ENCODE results near the gene TESK2.
A peak's percentile ranks its signal among the peaks of the same experiment; 100 is the strongest.
"Not testable (repeated sequence)": the region's sequence is repeated elsewhere in the genome, so short reads cannot be mapped to it uniquely, and the experiment has no call there.

Gene TESK2

GRCh38 chr1:45490626-45491486, at the start of gene TESK2:
Gene TESK2 (minus strand): TSS chr1:45491163. CDS start chr1:45457785, 33,378 bp downstream.
- peak; percentile 100 for DNase-seq

GRCh38 chr1:45536886-45537285, 45.9 kb upstream of the TESK2 start:
- DNase-seq = no peak

- no peak for DNase-seq
Observed at GRCh38 chr1:45535988-45536766, 45.2 kb upstream of the TESK2 start.

GRCh38 chr1:45531873-45532272, 40.9 kb upstream of the TESK2 start:
- no peak for DNase-seq

DNA sequence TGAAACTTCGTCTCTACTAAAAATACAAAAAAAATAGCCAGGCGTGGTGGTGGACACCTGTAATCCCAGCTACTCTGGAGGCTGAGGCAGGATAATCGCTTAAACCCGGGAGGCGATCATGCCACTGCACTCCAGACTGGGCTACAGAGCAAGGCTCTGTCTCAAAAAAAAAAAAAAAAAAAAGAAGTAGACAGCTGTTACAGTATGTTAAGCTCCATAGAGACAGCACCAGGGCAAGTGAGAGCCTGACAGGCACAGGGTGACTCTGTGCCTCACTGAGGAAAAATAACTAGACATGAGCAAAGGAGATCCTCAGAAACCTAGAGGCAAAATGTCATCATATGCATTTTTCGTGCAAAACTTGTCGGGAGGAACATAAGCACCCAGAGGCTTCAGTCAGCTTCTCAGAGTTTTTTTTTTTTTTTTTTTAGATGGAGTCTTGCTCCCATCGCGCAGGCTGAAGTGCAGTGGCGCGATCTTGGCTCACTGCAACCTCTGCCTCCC, 39.7 kb upstream of the TESK2 start:
- no peak for DNase-seq

DNA sequence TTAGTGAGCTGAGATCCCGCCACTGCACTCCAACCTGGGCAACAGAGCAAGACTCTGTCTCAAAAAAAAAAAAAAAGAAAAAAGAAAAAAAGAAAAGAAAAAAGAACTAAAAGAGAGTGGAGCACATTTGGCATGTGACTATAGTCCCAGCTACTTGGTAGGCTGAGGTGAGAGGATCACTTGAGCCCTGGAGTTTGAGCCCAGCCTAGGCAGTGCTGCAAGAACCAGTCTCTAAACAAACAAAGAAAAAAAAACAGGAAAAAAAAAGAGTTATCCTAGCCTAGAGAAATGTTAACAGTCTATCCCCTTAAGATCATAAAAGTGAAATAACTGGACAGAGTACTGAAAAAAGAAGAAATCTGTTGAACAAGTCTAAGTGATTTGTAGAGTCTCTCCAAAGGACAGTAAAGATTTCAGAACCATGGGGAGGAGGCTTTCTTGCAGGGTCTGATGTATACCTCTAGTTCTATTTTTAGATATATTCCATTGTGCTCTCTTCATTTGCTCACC, 35.2 kb upstream of the TESK2 start:
- DNase-seq = no peak

GRCh38 chr1:45523975-45524374, 33.0 kb upstream of the TESK2 start:
- not testable (repeated sequence) for DNase-seq

DNA sequence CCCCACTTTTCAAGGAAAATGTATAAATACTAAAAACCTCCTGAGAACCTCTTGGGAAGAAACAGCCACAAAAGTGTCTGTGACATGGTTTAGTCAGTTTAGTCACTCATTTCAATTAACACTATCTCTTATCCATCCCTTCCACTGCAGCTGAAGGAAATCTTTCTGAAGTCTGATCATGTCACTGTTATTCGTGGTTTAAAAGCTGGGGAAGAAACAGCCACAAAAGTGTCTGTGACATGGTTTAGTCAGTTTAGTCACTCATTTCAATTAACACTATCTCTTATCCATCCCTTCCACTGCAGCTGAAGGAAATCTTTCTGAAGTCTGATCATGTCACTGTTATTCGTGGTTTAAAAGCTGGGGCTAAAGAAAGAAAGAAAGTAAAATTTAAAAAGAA, 32.6 kb upstream of the TESK2 start:
- DNase-seq = not testable (repeated sequence)

DNA sequence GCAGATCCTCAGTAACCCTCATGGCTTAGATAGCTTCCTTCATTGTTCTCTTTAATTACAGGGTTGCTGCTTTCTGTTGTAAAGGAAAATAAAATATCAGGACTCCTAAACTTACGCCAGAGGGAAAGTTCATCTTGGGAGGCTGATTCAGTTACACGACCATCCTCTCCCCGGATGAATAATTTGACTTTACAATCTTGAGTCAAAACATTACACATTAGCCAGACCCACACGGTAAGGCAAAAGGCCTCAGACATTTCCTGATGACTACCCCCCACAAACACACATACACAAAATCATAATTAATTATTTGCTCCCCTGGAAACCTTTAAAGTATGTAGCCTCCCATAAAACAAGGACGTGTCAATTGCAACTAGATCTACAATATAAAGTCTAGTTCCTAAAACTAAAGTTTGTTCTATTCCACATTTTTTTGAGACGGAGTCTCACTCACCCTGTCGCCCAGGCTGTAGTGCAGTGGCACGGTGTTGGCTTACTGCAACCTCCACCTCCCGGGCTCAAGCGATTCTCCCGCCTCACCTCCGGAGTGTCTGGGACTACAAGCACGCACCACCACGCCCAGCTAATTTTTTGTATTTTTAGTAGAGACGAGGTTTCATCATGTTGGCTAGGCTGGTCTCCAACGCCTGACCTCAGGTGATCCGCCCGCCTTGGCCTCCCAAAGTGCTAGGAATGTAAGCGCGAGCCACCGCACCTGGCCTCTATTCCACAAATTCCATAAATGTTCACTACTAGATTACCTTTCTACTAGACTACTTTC, 31.6 kb upstream of the TESK2 start:
- peak; percentile 28 for DNase-seq

DNA sequence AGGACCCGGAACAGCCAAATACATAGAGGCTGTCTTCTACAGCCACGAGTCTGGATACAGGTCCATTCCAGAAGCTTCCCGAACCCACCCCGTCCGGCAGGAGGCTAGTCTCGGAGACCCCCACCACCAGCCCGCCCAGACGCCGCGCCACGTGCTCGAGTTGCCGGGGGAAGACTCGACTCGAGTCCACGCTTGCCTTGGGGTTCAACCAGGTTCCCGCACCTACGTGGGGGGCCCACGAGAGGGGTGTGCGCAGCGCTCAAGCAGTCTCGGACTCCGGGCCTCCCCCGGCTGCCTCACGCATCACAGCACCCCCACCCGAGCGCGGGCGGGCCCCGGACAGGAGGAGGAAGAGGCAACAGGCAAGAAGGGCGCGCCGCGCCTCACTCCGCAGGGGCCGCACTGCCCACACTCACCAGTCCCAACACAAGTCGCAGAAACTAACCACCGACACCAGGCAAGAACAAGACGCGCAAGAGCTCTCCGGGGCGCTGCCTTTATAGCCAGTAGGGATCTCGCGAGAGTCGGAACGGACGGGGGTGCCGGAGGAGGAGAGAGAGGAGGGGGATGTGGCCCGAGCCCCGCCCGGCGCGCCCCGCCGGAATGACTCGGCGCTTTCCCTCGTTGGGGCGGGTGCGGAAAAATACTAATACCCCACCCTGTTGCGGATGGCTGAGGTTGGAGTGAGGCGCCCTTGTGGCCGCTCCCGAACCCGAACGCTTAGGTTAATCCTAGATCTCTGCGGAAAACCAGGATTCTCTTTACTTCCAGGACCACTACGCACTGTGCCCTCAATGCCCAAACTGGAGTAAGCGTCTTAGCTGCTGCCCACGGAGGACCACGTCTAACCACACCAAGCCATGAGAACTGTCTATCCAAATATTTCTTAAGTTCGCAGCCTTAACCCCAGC, 30.7 kb upstream of the TESK2 start, which contains the start of gene PRDX1:
Gene PRDX1 (minus strand): TSS at position 472 of the 911 bp plus-strand sequence. CDS start 2,841 bp downstream, outside the sequence.
- peak; percentile 98 for DNase-seq

GRCh38 chr1:45519774-45520173, 28.8 kb upstream of the TESK2 start:
- not testable (repeated sequence) for DNase-seq

DNA sequence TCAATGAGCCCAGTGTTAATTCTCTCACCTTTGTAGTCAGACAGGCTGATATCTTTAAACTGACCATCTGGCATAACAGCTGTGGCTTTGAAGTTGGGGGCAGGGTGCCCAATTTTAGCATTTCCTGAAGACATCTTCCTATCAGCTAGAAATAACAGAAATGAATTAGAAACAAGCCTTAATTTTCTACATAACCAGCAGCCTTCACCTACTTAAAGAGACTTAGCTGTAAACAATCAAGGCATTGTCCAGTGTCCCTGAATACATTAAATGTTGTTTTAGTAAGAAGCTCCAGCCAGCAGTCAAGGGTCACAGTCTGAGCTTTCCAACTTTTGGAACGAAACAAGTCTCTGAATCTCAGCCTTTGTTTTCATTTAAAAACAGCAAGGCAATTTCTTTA, 27.9 kb upstream of the TESK2 start:
- DNase-seq = no peak

GRCh38 chr1:45518366-45518765, 27.4 kb upstream of the TESK2 start:
- not testable (repeated sequence) for DNase-seq

GRCh38 chr1:45516465-45516864, 25.5 kb upstream of the TESK2 start:
- no peak for DNase-seq

GRCh38 chr1:45516036-45516435, 25.1 kb upstream of the TESK2 start:
- DNase-seq = no peak

- DNase-seq = not testable (repeated sequence)
Observed at GRCh38 chr1:45513532-45514260, 22.7 kb upstream of the TESK2 start.

DNA sequence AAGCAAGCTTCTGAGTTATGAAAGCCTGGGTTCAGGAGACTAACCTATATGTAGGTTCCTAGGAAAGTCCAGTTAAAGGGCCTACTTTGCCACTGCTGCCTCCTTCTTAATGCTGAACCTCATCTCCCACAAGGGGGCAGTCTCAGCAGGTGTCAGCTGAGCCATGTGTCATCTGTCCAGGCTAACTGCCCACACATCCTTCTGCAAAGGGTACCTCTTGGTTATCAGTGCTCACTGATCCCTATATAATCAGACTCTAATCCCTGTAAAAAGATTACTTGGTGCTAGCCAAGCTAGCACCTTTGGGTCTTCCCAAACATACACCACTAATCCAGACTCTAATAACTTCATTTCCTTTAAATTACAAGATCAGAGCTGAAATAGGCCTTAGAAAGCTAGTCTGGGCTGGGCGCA, 21.7 kb upstream of the TESK2 start:
- DNase-seq = peak; percentile 54

- DNase-seq = no peak
Observed at GRCh38 chr1:45510972-45511527, 20.1 kb upstream of the TESK2 start.

GRCh38 chr1:45510036-45510971, 19.3 kb upstream of the TESK2 start:
- DNase-seq = no peak
